Endodermal cell (in vitro differentiated cells): ENCODE data around the gene MTHFSD. TPM values are rescaled to one million over a fixed set of nuclear protein-coding genes. Genes with fewer than 3 reads are reported as not detected.
A peak's percentile ranks its signal among the peaks of the same experiment; 100 is the strongest.

Experiments
- DNase-seq: peaks from one replicate; pipeline ENCODE4 v3.0.0-alpha.2; 2017
- H3K27ac ChIP-seq: 2 replicates; pipeline ENCODE4 v1.5.1; 2013; ENCODE audit warnings: mild to moderate bottlenecking, low read depth, low read length, moderate library complexity
- H3K27me3 ChIP-seq: 2 replicates; pipeline ENCODE4 v1.6.1; 2013; ENCODE audit warnings: mild to moderate bottlenecking, low read length, moderate library complexity; ENCODE audit not compliant: insufficient read depth, control insufficient read depth, poor library complexity, severe bottlenecking
- H3K36me3 ChIP-seq: 2 replicates; pipeline ENCODE4 v1.7.0; 2013; ENCODE audit warnings: mild to moderate bottlenecking, low read length, moderate library complexity; ENCODE audit not compliant: control insufficient read depth, insufficient read depth
- H3K4me1 ChIP-seq: one replicate; pipeline ENCODE4 v1.7.0; 2013; ENCODE audit warnings: low read length; ENCODE audit not compliant: control insufficient read depth, insufficient read depth
- H3K4me3 ChIP-seq: 2 replicates; pipeline ENCODE4 v1.5.1; 2013; ENCODE audit warnings: mild to moderate bottlenecking, low read length, moderate library complexity
- H3K9ac ChIP-seq: 2 replicates; pipeline ENCODE4 v1.6.1; 2013; ENCODE audit warnings: mild to moderate bottlenecking, low read length, moderate library complexity; ENCODE audit not compliant: poor library complexity, severe bottlenecking; ENCODE audit errors: extremely low read depth
- H3K9me3 ChIP-seq: 2 replicates; pipeline ENCODE4 v1.6.1; 2013; ENCODE audit warnings: mild to moderate bottlenecking, low read length, moderate library complexity; ENCODE audit not compliant: control insufficient read depth
- H3K27ac Mint-ChIP-seq: 2 replicates; pipeline ENCODE4 v1.8.0; 2020; ENCODE audit warnings: mixed read lengths
- H3K27me3 Mint-ChIP-seq: 2 replicates; pipeline ENCODE4 v1.8.0; 2021; ENCODE audit warnings: mild to moderate bottlenecking, mixed read lengths; ENCODE audit not compliant: insufficient read depth
- H3K36me3 Mint-ChIP-seq: 2 replicates; pipeline ENCODE4 v1.8.0; 2020; ENCODE audit warnings: low read depth, mixed read lengths
- H3K4me1 Mint-ChIP-seq: 2 replicates; pipeline ENCODE4 v1.8.0; 2020; ENCODE audit warnings: mixed read lengths
- H3K4me3 Mint-ChIP-seq: 2 replicates; pipeline ENCODE4 v1.8.0; 2020; ENCODE audit warnings: mild to moderate bottlenecking, moderate library complexity, mixed read lengths
- H3K9me3 Mint-ChIP-seq: 2 replicates; pipeline ENCODE4 v1.8.0; 2020; ENCODE audit warnings: mild to moderate bottlenecking, mixed read lengths
- WGBS, 2 experiments: methylation state at CpG; one replicate each; pipeline versions ENCODE4 v1.1.5 to v1.1.7; 2013; ENCODE audit warnings: missing lambda C conversion rate in 2 of 2, mixed read lengths in 1 of 2; ENCODE audit not compliant: insufficient coverage in 1 of 2, insufficient read length in 1 of 2; 5-methylcytosine and 5-hydroxymethylcytosine counted together
- total RNA-seq, 2 donors: library from RNA; stranded (reverse); fragmentation: NEBNext Ultra II Directional in 1 of 2; extraction: Animal tissue kit (Norgen Biotek cat#: 25700) in 1 of 2; gene quantifications; 2 replicates in 1 of 2; 3 replicates in 1 of 2; pipeline ENCODE4 v1.2.1, GENCODE V29; 2021
- TF ChIP-seq, protein P1 (sequence below): fragments of 200-600 bp; sonication (generic); conservative IDR thresholded peaks from 2 replicates; pipeline ENCODE4 v1.5.0; 2021; ENCODE audit warnings: antibody characterized with exemption, mild to moderate bottlenecking

MTHFSD gene
- total RNA-seq, 2 donors from 2014 or later = 15.0 to 25.8 TPM

GRCh38 chr16:86513471-86514277, 41.4 kb downstream of the MTHFSD start:
- peaks cover 3% of the 10 kb centered on the region for H3K4me1 ChIP-seq
- no peak overlapping the region for H3K9ac ChIP-seq
- Mint-ChIP-seq H3K9me3 (no peaks in the 10 kb centered on the region), H3K36me3 (no peaks in the 10 kb centered on the region), H3K4me3 (no peak overlapping the region), H3K4me1 (peaks cover 13% of the 10 kb centered on the region), H3K27me3 (peaks cover 100% of the 10 kb centered on the region), H3K27ac (no peak overlapping the region)
- H3K27ac ChIP-seq = no peak overlapping the region
- no peaks in the 10 kb centered on the region for H3K9me3 ChIP-seq
- no peak overlapping the region for H3K4me3 ChIP-seq
- 0 to 4% methylated on average over 4 to 33 of the region's 35 CpGs for WGBS, 2 experiments
- H3K36me3 ChIP-seq = no peaks in the 10 kb centered on the region
- H3K27me3 ChIP-seq = peaks cover 100% of the 10 kb centered on the region
- DNase-seq = no peak
- TF ChIP-seq, protein P1, sequence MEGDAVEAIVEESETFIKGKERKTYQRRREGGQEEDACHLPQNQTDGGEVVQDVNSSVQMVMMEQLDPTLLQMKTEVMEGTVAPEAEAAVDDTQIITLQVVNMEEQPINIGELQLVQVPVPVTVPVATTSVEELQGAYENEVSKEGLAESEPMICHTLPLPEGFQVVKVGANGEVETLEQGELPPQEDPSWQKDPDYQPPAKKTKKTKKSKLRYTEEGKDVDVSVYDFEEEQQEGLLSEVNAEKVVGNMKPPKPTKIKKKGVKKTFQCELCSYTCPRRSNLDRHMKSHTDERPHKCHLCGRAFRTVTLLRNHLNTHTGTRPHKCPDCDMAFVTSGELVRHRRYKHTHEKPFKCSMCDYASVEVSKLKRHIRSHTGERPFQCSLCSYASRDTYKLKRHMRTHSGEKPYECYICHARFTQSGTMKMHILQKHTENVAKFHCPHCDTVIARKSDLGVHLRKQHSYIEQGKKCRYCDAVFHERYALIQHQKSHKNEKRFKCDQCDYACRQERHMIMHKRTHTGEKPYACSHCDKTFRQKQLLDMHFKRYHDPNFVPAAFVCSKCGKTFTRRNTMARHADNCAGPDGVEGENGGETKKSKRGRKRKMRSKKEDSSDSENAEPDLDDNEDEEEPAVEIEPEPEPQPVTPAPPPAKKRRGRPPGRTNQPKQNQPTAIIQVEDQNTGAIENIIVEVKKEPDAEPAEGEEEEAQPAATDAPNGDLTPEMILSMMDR = no peak

GRCh38 chr16:86512860-86513470, 42.1 kb downstream of the MTHFSD start:
- peak overlapping the region; percentile 17 for H3K4me3 Mint-ChIP-seq
- H3K9me3 ChIP-seq = no peaks in the 10 kb centered on the region
- TF ChIP-seq, protein P1 = no peak
- no peak overlapping the region for H3K9ac ChIP-seq
- no peak overlapping the region for H3K27ac ChIP-seq
- H3K36me3 Mint-ChIP-seq = no peaks in the 10 kb centered on the region
- peak; percentile 75 for DNase-seq
- H3K4me1 ChIP-seq = peaks cover 3% of the 10 kb centered on the region
- WGBS, 2 experiments = 0 to 3% methylated on average over 1 to 28 of the region's 29 CpGs
- H3K27me3 ChIP-seq = peaks cover 100% of the 10 kb centered on the region
- no peaks in the 10 kb centered on the region for H3K9me3 Mint-ChIP-seq
- H3K4me3 ChIP-seq = no peak overlapping the region
- H3K27ac Mint-ChIP-seq = no peak overlapping the region
- H3K27me3 Mint-ChIP-seq = peaks cover 100% of the 10 kb centered on the region
- H3K36me3 ChIP-seq = no peaks in the 10 kb centered on the region
- H3K4me1 Mint-ChIP-seq = peaks cover 13% of the 10 kb centered on the region

- Mint-ChIP-seq H3K9me3 (no peaks in the 10 kb centered on the region), H3K36me3 (no peaks in the 10 kb centered on the region), H3K4me1 (peaks cover 13% of the 10 kb centered on the region), H3K27ac (no peak overlapping the region), H3K27me3 (peaks cover 100% of the 10 kb centered on the region), H3K4me3 (peak overlapping the region; percentile 17)
- peaks cover 100% of the 10 kb centered on the region for H3K27me3 ChIP-seq
- WGBS, 2 experiments = 5% methylated on average over 8 to 23 of the region's 24 CpGs
- H3K9ac ChIP-seq = no peak overlapping the region
- TF ChIP-seq, protein P1 = no peak
- H3K9me3 ChIP-seq = no peaks in the 10 kb centered on the region
- no peak overlapping the region for H3K4me3 ChIP-seq
- peak; percentile 79 for DNase-seq
- peaks cover 3% of the 10 kb centered on the region for H3K4me1 ChIP-seq
- H3K27ac ChIP-seq = no peak overlapping the region
- H3K36me3 ChIP-seq = no peaks in the 10 kb centered on the region
Observed at GRCh38 chr16:86512301-86512859, 42.7 kb downstream of the MTHFSD start.
